ENCODE results near the gene MPP2.

Gene MPP2

GRCh38 chr17:43890240-43890639, 17.1 kb downstream of the MPP2 start:
- H4K20me1 ChIP-seq: no peaks in the 10 kb centered on the region
- no peak overlapping the region for H3K9ac ChIP-seq
- H3K27ac ChIP-seq: no peak overlapping the region
- no peaks in the 10 kb centered on the region for H3K4me1 ChIP-seq
- no peaks in the 10 kb centered on the region for H3K9me3 ChIP-seq (replicated peaks in 1 of 11)
- no peak overlapping the region for H3K4me2 ChIP-seq
- no peak overlapping the region for H3K4me3 ChIP-seq
- H3K27me3 ChIP-seq: no peaks in the 10 kb centered on the region
- no peak for TF ChIP-seq Cebpa-rat (IDR thresholded peaks at IDR 0.05)
- no peaks in the 10 kb centered on the region for H3K36me3 ChIP-seq

GRCh38 chr17:43888548-43888947, 18.8 kb downstream of the MPP2 start:
- Histone ChIP-seq H3K36me3 (no peaks in the 10 kb centered on the region), H3K4me3 (no peak overlapping the region), H3K27ac (no peak overlapping the region), H3K27me3 (no peaks in the 10 kb centered on the region), H3K9ac (no peak overlapping the region), H3K9me3 (replicated peaks in 1 of 11) (no peaks in the 10 kb centered on the region), H3K4me1 (no peaks in the 10 kb centered on the region), H4K20me1 (no peaks in the 10 kb centered on the region), H3K4me2 (no peak overlapping the region)
- TF ChIP-seq Cebpa-rat (IDR thresholded peaks at IDR 0.05): no peak

GRCh38 chr17:43882761-43883415, 24.4 kb downstream of the MPP2 start:
- Histone ChIP-seq H3K4me3 (no peak overlapping the region), H3K27ac (no peak overlapping the region), H3K36me3 (no peaks in the 10 kb centered on the region), H4K20me1 (peaks cover 0 to 9% (median 0%) of the 10 kb centered on the region in 11 experiments; a peak in 2 of 22 replicates), H3K4me2 (no peak overlapping the region), H3K4me1 (peaks cover 0 to 4% (median 0%) of the 10 kb centered on the region in 10 experiments; a peak in 1 of 20 replicates), H3K9me3 (replicated peaks in 1 of 11) (no peaks in the 10 kb centered on the region), H3K9ac (no peak overlapping the region), H3K27me3 (no peaks in the 10 kb centered on the region)
- TF ChIP-seq Cebpa-rat (IDR thresholded peaks at IDR 0.05): no peak

GRCh38 chr17:43881758-43882505, 25.4 kb downstream of the MPP2 start:
- no peaks in the 10 kb centered on the region for H3K9me3 ChIP-seq (replicated peaks in 1 of 11)
- H3K9ac ChIP-seq: no peak overlapping the region
- no peak overlapping the region for H3K27ac ChIP-seq
- no peak overlapping the region for H3K4me2 ChIP-seq
- H3K4me1 ChIP-seq: peaks cover 0 to 4% (median 0%) of the 10 kb centered on the region in 10 experiments; a peak in 1 of 20 replicates
- peaks cover 0 to 10% (median 0%) of the 10 kb centered on the region in 11 experiments; a peak in 2 of 22 replicates for H4K20me1 ChIP-seq
- H3K4me3 ChIP-seq: no peak overlapping the region
- no peaks in the 10 kb centered on the region for H3K36me3 ChIP-seq
- H3K27me3 ChIP-seq: no peaks in the 10 kb centered on the region
- TF ChIP-seq Cebpa-rat (IDR thresholded peaks at IDR 0.05): no peak

- no peak for TF ChIP-seq Cebpa-rat (IDR thresholded peaks at IDR 0.05)
- peaks cover 0 to 4% (median 0%) of the 10 kb centered on the region in 10 experiments; a peak in 1 of 20 replicates for H3K4me1 ChIP-seq
- H3K27ac ChIP-seq: no peak overlapping the region
- no peak overlapping the region for H3K4me2 ChIP-seq
- no peak overlapping the region for H3K4me3 ChIP-seq
- H3K9me3 ChIP-seq (replicated peaks in 1 of 11): no peaks in the 10 kb centered on the region
- no peaks in the 10 kb centered on the region for H3K36me3 ChIP-seq
- peaks cover 0 to 10% (median 0%) of the 10 kb centered on the region in 11 experiments; a peak in 2 of 22 replicates for H4K20me1 ChIP-seq
- no peaks in the 10 kb centered on the region for H3K27me3 ChIP-seq
- H3K9ac ChIP-seq: no peak overlapping the region
Measured at GRCh38 chr17:43881181-43881580, 26.2 kb downstream of the MPP2 start.

- no peaks in the 10 kb centered on the region for H3K36me3 ChIP-seq
- H3K27me3 ChIP-seq: no peaks in the 10 kb centered on the region
- no peak overlapping the region for H3K9ac ChIP-seq
- peaks cover 0 to 10% (median 0%) of the 10 kb centered on the region in 11 experiments; a peak in 2 of 22 replicates for H4K20me1 ChIP-seq
- H3K4me1 ChIP-seq: peaks cover 0 to 4% (median 0%) of the 10 kb centered on the region in 10 experiments; a peak in 2 of 20 replicates
- no peaks in the 10 kb centered on the region for H3K9me3 ChIP-seq (replicated peaks in 1 of 11)
- H3K4me3 ChIP-seq: no peak overlapping the region
- no peak overlapping the region for H3K4me2 ChIP-seq
- H3K27ac ChIP-seq: no peak overlapping the region
- TF ChIP-seq Cebpa-rat (IDR thresholded peaks at IDR 0.05): no peak
Measured at GRCh38 chr17:43880420-43880991, 26.8 kb downstream of the MPP2 start.

- Histone ChIP-seq H3K27ac (no peak overlapping the region), H3K4me2 (no peak overlapping the region), H3K4me3 (no peak overlapping the region), H3K4me1 (peaks cover 0 to 4% (median 0%) of the 10 kb centered on the region in 10 experiments; a peak in 2 of 20 replicates), H3K9ac (no peak overlapping the region), H3K9me3 (replicated peaks in 1 of 11) (no peaks in the 10 kb centered on the region), H3K27me3 (no peaks in the 10 kb centered on the region), H4K20me1 (peaks cover 0 to 10% (median 0%) of the 10 kb centered on the region in 11 experiments; a peak in 2 of 22 replicates), H3K36me3 (no peaks in the 10 kb centered on the region)
- no peak for TF ChIP-seq Cebpa-rat (IDR thresholded peaks at IDR 0.05)
Measured at GRCh38 chr17:43879723-43880419, 27.5 kb downstream of the MPP2 start.

- Histone ChIP-seq H3K36me3 (no peaks in the 10 kb centered on the region), H3K9me3 (replicated peaks in 1 of 11) (peaks cover 0 to 10% (median 0%) of the 10 kb centered on the region in 11 experiments; a peak in 3 of 22 replicates), H4K20me1 (peaks cover 0 to 10% (median 0%) of the 10 kb centered on the region in 11 experiments; a peak in 2 of 22 replicates), H3K9ac (no peak overlapping the region), H3K27me3 (no peaks in the 10 kb centered on the region), H3K4me3 (no peak overlapping the region), H3K4me2 (peak overlapping the region in 1 of 11 experiments; percentile 40; a peak in 1 of 22 replicates), H3K27ac (no peak overlapping the region), H3K4me1 (peaks cover 0 to 4% (median 0%) of the 10 kb centered on the region in 10 experiments; a peak in 2 of 20 replicates)
- no peak for TF ChIP-seq Cebpa-rat (IDR thresholded peaks at IDR 0.05)
Measured at GRCh38 chr17:43878260-43879175, 28.8 kb downstream of the MPP2 start.

Measured in BLaER1 treated with 17β-estradiol and CSF1 and Interleukin-3, amounts not matched to agents 10 nM and 100 nM (cell line).